ENCODE measurements around the gene COL26A1.
"Not testable (repeated sequence)": the region's sequence is repeated elsewhere in the genome, so short reads cannot be mapped to it uniquely, and the experiment has no call there.

The COL26A1 gene

GRCh38 chr7:101442426-101443070 lies 79.9 kb downstream of the COL26A1 start:
- DNase-seq (ENCODE audit: low read depth): no peak

GRCh38 chr7:101450064-101450463 lies 87.4 kb downstream of the COL26A1 start:
- no peak for DNase-seq (ENCODE audit: low read depth)

GRCh38 chr7:101453617-101454016 lies 90.9 kb downstream of the COL26A1 start:
- DNase-seq (ENCODE audit: low read depth): peak; percentile 67

- DNase-seq (ENCODE audit: low read depth): peak; percentile 13
Observed at GRCh38 chr7:101457001-101457750, 94.5 kb downstream of the COL26A1 start.

GRCh38 chr7:101465131-101465530 lies 102.5 kb downstream of the COL26A1 start:
- DNase-seq (ENCODE audit: low read depth): no peak

- DNase-seq (ENCODE audit: low read depth): no peak
Observed at GRCh38 chr7:101465576-101466196, 103.0 kb downstream of the COL26A1 start.

- DNase-seq (ENCODE audit: low read depth): no peak
Observed at GRCh38 chr7:101466871-101467270, 104.2 kb downstream of the COL26A1 start.

GRCh38 chr7:101468546-101469275 lies 106.0 kb downstream of the COL26A1 start:
- DNase-seq (ENCODE audit: low read depth): no peak

GRCh38 chr7:101470668-101471487 lies 108.2 kb downstream of the COL26A1 start:
- DNase-seq (ENCODE audit: low read depth): no peak

- DNase-seq (ENCODE audit: low read depth): no peak
Observed at GRCh38 chr7:101474178-101474577, 111.5 kb downstream of the COL26A1 start.

- DNase-seq (ENCODE audit: low read depth): not testable (repeated sequence)
Observed at GRCh38 chr7:101475691-101476090, 113.0 kb downstream of the COL26A1 start.

GRCh38 chr7:101479217-101479616 lies 116.5 kb downstream of the COL26A1 start:
- DNase-seq (ENCODE audit: low read depth): no peak

GRCh38 chr7:101486056-101486432 lies 123.4 kb downstream of the COL26A1 start:
- not testable (repeated sequence) for DNase-seq (ENCODE audit: low read depth)

- DNase-seq (ENCODE audit: low read depth): peak; percentile 82
Observed at GRCh38 chr7:101486433-101487104, 123.9 kb downstream of the COL26A1 start.

GRCh38 chr7:101487105-101487458 lies 124.4 kb downstream of the COL26A1 start:
- no peak for DNase-seq (ENCODE audit: low read depth)

GRCh38 chr7:101487753-101488152 lies 125.1 kb downstream of the COL26A1 start:
- no peak for DNase-seq (ENCODE audit: low read depth)

- peak; percentile 65 for DNase-seq (ENCODE audit: low read depth)
Observed at GRCh38 chr7:101488826-101489572, 126.3 kb downstream of the COL26A1 start.

GRCh38 chr7:101490439-101490838 lies 127.8 kb downstream of the COL26A1 start:
- not testable (repeated sequence) for DNase-seq (ENCODE audit: low read depth)

GRCh38 chr7:101491442-101491841 lies 128.8 kb downstream of the COL26A1 start:
- DNase-seq (ENCODE audit: low read depth): not testable (repeated sequence)

GRCh38 chr7:101494602-101495329 lies 132.1 kb downstream of the COL26A1 start:
- DNase-seq (ENCODE audit: low read depth): peak; percentile 61
